NK-92 (cell line): ENCODE measurements around the gene FTCD.

Experiments
- DNase-seq: peaks from one replicate; lab custom pipeline; 2025; ENCODE audit not compliant: unreplicated experiment; lab: John Stamatoyannopoulos, UW

Gene FTCD

DNA sequence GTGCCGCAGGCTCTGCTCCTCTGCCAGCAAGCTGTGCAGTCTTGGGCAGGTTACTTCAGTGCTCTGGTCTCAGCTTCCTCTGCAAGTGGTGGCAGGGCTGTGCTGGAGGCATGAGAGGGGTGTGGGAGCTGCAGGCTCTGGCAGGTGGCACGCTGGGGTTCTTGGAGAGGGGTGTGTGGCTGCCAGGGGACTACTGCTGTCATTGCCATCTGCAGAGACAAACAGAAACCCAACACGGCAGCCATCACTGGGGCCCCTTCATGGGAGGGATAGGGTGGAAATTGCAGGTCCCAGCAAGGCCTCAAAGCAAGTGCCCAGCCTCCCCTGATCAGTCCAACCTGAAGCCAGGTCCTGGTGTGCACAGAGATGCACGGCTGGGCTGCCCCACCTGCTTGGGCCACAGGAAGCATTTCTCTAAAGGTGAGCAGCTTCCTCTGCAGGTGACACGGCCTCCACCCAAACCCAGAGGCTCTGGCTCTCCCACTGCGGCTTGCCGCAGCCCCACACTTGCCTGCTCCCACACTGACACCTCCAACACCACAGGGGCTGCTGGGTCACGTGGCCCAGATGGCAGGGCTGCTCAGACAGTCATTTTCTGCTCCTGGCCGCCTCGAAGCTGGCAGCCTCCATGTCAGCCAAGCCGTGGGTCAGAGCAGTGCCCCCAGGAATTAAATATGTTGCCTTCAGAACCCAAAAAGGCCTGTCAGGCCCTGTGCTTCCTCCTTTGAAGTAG lies 61.5 kb downstream of the FTCD start:
- no peak for DNase-seq

DNA sequence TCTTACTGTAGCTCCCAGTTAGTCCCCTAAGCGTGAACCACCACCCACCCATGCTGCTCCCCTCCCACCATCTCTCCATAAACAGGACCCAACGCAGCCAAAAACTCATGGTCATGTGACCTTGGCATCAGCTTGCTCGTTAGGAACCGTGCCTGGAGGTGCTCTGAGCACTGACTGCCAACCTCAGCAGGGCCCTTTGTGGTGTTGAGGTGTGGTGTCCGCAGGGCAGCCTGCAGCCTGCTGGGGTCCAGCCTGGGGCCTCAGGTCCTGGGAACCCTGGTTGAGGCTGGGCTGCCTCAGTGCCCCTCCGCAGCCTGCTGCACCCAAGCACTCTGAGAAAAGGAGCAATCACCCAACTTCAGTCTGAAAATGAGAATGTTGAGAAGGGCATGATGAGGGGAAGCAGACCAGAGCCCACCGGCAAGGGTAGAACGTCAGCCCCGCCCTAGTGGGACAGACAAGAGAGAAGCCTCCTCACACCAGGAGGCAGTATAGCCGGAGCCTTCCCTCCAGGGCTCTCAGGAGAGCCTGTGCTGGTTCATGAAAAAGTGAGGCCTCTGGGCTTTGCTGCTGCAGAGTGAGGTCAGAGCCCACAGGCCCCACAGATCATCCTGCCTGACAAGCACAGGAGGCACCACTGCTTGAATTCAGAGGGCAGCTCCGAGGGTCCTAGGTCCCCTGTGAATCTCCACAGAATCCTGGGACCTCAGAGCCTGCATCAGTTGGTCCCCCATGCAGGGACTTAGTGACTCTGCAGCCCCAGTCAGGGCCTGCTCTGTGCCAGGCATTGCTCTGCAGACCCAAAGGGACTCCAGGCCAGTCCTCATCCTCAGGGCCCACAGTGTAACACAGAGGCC lies 62.3 kb downstream of the FTCD start:
- no peak for DNase-seq

DNA sequence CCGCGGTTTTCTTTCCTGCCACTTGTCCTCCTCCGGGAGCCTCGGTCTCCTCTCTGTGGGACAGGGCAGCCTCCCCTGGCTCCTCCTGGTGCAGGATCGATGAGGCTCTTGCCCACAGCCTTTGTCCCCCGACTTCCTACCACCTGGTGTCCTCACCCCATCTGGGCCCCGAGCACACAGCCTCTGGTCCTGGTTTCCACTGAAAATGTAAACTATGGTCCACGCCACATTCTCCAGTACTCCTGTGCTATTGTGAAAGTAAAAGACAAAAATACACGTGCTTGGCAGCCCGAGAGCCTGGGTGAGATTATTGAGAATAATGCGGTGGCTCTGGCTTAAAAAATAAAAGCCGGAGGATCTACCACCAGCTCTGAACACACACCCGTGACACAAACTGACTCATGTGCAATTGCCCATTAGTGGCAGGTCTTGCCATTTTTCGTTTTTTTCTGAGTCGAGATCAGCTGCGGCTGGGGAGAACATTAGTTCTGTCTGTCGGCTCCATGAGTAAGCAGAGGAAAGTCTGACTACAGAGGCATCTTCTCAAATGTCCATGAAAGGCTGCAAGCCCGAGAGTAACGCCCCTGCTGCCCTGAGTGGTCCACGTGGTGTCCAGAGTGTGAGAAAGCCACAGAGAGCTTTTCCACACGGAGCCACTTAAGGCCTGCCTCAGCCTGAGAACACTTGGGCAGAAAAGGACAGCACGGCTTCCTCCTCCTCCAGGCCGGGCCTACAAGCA lies 63.2 kb downstream of the FTCD start:
- DNase-seq, result no peak

DNA sequence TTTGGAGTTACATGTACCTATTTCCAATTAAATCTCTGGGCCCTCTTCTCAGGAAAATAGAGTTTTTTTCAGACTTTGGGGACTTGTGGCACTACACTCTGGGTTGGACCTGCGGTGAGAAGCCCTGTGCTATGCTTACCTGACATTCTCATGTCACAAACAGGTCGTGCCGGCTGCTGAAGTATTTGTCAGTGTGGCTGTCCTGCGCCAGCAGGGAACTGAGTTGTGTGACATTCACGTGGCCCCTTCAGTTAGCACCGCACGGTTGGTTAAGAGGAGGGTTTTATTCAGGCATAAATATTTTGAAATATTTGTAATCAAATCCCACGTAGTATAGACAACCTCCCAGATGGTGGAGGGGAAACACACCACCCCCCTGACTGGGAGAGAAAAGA lies 63.8 kb downstream of the FTCD start:
- DNase-seq, result no peak

DNA sequence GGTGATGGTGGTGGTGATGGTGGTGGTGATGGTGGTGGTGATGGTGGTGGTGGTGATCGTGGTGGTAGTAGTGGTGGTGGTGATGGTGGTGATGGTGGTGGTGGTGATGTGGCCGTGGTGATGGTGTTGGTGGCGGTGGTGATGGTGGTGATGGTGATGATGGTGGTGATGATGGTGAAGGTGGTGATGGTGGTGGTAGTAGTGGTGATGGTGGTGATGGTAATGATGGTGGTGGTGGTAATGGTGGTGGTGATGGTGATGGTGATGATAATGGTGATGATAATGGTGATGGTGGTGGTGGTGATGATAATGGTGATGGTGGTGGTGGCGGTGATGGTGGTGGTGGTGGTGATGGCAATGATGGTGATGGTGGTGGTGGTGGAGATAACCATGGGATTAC lies 64.3 kb downstream of the FTCD start:
- DNase-seq, result no peak

DNA sequence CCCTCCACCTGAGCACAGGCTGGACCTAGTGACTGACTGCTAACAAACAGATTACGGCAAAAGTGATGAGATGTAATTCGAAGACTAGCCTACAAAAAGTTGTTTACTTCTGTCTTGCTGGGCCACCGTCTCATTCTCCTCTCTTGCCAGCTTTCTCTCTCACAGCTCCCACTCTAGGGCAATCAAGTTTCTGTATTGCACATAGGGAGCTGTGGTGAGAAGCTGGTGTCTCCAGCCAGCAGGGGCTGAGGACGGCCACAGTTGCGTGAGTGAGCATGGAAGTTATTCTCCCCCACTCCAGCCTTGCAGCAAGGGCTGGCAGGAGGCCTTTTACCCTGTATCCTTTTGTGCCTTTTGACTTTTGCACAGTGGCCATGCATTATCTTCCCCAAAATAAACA lies 66.1 kb downstream of the FTCD start:
- no peak for DNase-seq

DNA sequence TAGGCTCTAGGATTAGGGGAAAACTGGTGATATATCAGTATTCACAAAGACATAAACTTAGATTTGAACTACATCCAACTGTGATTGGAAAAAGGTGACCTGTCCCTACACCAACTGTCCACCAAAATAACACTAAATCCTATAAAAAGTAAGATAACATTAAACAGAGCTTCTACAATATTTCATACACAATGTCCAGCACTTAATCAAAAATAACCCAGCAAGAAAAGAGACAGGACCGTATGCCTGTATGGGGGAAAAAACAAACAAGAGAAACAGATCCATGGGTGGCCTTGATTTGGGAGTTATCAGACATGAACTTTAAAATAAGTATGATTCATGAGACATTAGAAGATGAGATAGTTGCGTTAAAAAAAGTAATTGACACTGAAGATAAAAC lies 67.2 kb downstream of the FTCD start:
- no peak for DNase-seq

DNA sequence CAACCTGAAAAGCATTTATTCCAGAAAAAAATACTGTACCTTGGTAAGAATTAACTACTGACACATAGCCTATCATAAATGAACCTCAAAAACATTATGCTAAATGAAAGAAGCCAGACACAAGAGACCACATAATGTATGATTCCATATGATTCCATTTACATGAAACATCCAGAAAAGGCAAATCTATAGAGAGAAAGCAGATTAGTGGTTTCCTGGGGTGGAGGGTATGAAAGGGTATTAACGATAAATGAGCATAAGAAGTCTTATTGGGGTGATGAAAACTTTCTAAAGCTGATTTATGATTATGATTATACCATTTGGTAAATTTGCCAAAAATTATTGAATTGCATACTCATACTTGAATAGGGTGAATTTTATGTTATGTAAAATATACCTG lies 67.7 kb downstream of the FTCD start:
- no peak for DNase-seq
